GM18526 (cell line): ENCODE data around the gene ELF4.

ENCODE experiments used
- POLR2A ChIP-seq: IDR thresholded peaks from 3 replicates; pipeline ENCODE4 v1.6.1; 2011; ENCODE audit not compliant: insufficient read length; ENCODE audit errors: extremely low read depth

Gene ELF4

DNA sequence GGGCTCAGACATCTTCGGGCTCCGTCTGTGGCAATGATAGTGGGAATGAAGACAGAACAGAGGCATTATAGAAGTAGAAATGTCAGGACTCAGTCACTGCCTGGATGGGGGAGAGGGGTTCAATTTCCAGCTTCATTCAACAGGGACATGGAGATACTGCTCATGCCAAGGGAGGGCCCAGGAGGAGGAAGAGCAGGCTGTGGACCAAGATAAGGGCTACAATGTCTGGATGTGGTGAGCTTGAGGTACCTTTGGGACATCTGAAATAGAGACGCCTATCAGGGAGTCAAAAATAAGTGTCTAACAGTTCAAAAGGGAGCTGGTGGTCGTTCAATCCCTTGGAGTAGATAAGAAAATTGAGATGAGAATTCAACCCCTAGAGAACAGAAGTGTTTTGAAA lies 34.5 kb downstream of the ELF4 start:
- no peak for TF ChIP-seq POLR2A

DNA sequence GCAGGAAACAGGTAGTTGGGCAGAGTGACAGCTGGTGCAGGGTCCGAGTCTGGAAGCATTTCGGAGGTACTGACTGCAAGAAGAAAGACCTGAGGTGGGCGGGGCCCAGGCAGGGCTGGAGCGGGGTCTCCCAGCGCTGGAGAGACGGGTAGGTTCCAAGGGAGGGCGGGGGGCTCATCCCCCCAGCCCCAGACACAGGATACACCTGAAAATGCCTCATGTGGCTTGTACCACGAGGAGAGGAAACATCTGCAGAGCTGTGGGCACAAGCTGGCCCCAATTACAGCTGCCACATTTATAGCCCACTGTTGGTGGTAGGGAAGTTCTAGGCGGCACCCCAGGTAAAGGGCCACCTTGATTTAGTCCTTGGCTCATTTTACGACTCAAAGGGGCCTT lies 38.0 kb downstream of the ELF4 start:
- TF ChIP-seq POLR2A = no peak

DNA sequence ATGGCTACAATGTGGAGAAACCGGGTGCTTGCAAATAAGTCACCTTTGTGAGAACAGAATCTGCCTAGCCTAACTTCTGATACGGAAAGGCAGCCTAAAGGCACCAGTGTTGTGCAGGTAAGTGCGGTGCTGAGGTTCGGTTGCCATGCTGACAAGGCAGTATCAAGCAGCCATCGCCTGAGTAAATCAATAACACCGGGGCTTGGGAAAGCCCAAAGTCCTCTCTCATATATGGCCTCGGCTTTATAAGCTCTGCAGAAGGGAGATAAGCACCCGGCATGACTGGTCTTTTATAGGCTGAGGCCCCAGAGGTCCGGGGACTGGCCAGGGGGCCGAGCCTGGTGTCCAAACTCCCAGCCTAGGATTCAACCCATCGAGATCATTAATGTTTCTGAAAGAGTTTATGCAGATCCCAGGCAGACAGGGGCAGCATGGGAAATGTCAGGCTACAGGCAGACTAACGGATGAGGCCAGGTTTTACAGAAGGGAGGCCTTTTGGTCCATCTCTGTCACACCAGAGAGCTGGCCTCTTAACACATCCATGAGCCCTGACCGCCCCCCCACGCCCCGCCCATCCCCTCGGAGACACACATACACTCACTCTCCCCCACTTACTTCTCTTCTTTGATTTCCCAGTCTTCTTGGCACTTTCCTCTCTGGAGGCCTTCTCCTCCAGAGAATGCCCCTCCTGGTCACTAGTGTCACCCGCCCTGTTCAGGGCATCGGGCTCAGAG lies 38.5 kb downstream of the ELF4 start:
- TF ChIP-seq POLR2A = no peak

DNA sequence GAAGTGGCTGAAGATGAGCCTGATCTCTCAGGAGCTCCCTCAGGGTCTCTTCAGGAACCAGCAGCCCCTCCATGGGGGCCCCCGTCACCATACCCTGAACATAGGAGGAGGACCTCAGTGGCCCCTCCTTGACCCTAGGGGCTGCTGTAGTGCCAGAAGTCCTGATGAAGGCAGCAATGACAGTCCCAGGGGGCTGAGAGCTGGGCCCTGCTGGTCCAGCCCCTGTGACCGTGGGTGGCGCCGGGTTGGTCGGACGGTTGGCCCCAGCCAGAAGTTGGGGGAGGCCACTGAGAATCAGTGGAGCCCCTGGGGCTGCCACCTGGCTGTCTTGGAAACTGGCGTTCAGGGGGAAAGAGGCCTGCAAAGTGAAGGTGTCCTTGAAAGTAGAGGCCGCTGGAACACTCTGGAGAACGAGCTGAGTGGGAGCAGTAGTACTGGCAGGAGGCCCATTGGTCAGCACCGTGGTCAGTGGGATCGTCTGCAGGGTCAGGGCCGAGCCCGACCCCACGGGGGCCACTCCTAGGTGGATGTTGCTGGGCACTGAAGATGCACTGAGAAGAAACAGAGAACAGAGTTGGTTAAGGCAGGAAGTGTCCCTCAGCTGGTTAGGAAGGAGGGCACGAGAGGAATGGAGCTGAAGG lies 43.2 kb downstream of the ELF4 start:
- TF ChIP-seq POLR2A = no peak

DNA sequence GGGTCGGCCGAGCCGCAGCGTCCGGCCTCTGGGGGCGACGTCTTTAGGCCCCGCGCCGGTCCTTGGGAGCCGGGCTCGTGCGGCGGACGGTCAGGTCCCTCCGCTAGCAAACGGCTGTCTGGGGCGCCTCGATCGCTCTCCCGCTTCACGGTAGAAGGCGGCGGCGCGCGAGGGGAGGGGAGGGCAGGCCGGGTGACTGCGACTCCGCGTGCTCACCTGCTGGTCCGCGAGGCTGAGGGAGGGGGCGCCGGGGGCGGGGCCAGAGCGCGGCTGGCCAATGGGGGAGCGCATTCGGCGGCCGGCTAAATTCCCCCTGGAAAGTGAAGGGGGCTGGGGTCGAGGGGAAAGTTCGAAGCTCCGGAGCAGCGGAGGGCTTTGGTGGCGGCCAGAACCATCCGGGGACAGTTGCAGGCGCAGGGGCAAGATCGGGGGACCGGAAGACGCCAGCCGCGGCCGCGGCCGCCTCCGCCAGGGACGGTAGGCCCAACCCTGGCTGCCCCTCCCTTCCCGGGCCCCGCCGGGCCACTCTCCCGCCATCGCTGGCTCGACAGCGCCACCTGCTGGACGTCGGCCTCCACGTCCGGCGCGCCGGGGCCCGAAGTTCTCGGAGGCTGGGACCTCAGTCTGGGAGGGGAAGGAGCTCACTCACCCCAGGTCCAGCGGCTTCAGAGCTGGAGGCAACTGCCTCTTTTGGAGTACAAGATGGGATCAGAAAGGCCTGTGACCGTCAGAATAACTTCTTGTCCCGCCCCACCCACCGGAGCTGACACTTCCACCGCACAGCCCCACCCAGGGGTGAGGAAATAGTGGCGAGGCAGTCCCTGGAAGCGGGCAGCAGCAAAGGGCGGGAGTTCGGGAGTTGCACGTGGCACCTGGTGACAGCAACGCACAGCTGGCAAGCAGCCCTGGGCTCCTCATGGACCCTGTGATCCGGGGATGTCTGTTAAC lies 49.9 kb downstream of the ELF4 start:
- no peak for TF ChIP-seq POLR2A

DNA sequence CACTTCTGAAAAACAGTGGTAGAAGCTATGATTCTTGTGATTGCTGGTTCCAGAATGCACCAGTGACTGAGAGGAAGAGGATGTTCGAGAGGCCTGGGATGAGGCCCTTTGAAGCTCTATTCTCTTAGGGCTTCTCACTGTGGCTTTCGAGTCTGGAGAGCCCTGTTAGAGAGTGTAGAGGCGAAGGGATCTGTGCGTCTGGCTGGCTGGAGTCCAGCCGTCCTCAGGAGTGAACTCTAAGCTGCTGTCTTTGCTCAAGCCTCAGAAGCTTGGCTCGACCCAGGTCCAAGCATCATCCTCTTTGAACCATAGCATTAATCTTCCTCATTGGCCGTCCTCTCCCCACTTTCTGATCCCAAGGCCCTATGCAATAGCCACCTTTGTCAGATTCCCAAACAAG lies 51.6 kb downstream of the ELF4 start:
- TF ChIP-seq POLR2A = no peak

DNA sequence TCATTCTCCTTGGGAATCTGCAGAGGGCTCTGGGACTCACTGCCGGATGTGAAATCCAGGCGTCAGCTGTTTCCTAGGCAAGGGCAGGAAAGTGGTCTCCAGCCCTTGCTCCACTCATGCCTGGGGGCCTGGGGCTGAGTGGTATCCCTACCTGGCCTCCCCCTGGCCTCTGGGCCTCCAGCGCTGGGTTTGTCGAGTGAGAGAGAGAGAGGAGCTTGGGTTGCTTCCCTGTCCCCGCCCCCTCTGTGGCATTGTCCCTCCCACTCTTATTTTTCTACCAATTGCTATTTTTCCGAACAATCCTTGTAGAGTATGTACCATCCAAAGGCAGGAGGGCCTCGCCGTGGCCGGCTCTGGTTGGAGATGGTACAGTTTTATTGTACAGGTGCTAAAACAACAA lies 53.1 kb downstream of the ELF4 start:
- TF ChIP-seq POLR2A = no peak

DNA sequence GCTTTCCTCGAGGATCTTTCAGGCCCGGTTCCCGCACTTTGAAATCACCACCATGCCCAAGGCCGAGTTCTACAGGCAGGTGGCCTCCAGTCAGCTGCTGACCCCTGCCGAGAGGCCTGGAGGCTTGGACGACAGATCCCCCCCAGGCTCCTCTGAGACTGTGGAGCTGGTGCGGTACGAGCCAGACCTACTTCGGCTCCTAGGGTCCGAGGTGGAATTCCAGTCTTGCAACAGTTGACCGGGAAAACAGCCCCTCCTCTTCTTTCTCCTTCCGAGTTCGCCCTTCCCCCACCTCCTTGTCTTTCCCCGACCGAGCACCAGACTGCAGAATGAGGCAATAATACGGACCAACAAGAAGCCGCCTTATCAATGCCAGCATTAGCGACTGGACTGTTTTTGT lies 54.4 kb downstream of the ELF4 start:
- no peak for TF ChIP-seq POLR2A

DNA sequence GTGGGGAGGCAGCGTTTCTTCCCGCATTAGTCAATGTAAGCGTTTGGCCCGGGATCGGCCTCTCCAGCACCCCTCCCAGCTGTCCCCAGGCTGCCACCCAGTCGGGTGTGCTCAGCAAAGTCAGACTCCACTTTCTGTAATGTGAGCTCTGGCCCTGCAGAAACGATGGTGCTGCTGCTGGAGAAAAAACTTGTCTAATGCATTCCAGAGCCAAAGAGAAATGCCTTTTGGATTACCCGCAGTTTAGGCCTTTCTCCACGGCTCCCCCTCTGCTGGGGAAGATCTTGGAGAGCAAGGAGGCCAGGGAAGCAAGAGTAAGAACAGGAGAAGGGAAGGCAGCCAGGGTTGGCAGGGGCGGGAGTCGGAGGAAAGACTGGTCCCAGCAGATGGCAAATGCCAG lies 55.2 kb downstream of the ELF4 start:
- TF ChIP-seq POLR2A = no peak

DNA sequence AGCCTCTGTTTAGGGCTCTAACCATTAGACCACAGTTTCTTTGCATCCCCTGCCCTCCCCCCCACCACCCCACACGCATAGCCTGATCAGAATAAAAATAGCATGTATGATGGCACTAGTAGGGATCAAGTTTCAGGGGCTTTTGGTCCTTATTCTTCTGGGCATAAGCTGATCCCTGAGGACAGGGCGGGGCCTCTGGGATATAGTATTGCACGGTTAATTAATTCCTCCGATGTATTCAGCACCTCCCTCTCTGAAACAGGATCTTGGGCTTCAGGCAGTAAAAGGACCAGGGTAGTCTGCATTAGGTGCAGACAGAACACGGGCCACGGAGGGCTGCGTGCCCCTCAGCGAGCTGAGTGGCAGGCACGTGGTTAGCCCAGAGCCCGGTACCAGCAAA lies 57.1 kb downstream of the ELF4 start:
- no peak for TF ChIP-seq POLR2A

DNA sequence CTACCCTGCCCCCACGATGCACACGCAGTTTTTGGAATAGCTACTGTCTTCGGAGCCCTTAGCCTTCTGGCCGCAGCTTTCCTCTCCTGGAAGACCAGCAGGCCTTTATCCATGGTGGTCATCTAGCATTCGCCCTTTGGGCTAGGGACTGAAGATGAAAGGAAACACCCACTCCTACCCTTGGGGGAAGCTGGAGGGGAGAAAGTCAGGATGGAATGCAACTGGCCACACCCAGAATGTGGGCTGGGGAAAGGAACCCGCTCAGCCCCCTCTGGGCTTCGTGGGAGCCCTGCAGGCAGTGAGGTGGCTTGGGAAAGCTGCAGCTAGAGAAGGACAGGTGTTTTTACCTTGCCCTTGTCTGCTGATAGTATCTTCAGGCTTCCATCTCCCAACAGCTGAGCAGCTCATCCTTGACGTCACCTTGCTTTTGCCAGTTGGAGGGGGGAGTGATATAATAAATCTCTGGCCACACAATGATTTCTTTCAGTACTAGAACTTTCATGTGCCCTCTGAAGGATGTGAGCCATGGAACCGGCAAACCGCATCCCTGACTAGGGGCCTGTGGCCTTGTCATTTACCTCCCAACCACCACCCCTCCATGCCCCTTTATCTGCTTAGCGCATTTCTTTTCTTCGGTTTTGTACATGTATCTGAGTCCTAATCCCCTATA lies 59.0 kb downstream of the ELF4 start:
- no peak for TF ChIP-seq POLR2A

DNA sequence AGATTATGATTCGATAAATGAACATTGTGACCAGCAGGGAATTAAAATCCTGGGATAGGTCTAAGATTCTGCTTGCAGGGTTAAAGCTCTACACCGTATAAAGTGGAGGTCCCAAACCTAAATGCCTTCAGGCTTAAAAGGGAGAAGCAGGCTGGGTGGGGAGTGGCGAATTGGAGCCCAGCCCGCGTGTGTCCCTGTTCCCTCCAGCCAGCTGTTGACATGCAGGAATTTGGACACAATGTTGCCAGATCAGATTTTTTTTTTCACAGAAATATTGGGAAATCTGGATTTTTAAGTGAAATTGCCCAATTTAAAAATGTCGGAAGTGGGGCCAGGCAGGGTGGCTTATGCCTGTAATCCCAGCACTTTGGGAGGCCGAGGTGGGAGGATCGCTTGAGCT lies 60.5 kb downstream of the ELF4 start:
- TF ChIP-seq POLR2A = no peak

DNA sequence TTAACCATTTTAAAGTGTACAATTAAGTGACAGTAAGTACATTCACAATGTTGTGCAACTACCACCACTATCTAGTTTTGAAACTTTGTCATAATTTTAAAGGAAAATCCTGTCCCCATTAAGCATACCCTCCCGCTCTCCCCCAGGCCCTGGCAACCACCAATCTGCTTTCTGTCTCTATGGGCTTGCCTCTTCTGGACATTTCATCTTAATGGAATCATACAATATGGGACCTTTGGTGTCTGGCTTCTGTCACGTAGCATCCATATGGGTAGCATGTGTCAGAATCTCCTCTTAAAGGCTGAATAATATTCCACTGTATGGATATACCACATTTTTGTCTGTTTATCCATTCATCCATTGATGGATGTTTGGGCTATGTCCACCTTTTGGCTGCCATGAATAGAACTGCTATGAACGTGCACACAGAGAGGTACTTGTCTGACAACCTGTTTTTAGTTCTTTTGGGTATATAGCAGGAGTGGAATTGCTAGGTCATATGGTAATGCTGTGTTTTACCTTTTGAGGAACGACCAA lies 61.5 kb downstream of the ELF4 start:
- TF ChIP-seq POLR2A = no peak

DNA sequence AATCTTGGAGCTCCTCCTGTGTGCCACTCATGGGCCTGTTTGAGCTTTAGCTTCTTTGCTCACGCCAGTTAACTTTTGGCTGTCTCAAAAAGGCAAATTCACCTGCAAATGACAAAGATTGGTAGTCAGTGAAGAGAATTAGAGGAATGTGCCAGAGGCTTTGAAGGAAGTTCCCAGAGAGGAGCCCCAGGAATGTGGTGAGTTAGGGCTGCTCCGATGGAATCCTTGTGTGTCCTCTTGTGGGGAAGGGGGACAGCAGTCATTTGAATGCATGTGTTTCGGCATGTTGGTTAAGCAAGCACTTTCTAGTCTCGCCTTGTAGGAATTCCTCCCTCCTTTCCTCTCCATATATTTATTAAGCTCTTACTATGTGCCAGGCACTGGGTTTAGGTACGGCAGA lies 62.9 kb downstream of the ELF4 start:
- no peak for TF ChIP-seq POLR2A

DNA sequence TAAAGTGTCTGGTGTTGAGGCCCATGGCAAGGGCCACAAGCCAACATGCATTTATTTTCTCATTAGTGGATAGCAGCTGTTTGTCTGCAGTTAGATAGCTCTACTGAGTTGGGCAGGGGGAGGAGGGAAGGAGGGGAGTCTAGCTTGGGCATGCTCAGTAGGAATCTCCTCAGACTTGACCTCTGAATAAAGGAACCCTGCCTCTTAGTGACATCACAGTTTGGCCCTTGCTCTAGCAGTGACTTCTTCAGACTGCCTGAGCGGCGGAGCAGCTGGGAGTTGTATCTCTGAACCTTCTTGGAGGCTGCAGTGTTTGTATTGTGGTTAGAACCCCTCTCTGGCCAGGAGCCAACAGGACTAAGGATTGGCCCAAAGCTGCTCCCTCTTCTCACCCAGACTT lies 70.5 kb downstream of the ELF4 start:
- no peak for TF ChIP-seq POLR2A

DNA sequence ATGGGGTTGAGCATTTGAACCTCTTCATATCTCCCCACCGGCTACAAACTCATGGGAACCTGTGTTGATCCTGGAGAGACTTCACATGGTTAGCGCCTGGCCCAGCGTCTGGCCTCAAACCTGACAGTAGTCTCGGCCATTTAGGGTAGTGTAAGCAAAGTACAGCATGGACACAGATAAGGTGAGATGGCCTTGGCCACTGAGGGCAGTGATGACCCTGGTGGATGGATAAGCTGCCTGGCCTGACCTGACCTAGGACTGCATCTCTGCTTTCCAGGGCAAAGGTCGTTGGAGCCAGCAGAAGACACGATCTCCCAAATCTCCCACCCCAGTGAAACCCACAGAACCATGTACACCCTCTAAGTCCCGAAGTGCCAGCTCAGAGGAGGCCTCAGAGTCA lies 76.1 kb downstream of the ELF4 start:
- no peak for TF ChIP-seq POLR2A

DNA sequence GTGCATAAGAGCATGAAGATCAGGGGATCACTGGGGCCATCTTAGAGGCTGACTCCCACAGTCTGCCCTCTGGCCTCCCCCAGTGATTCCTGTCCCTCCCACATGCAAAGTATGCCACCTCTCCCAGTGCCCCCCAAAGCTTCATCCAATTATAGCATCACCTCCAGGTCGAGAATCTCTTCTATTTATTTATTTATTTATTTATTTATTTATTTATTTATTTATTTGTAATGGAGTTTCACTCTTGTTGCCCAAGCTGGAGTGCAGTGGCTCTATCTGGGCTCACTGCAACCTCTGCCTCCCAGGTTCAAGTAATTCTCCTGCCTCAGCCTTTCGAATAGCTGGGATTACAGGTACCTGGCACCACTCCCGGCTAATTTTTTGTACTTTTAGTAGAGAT lies 77.7 kb downstream of the ELF4 start:
- no peak for TF ChIP-seq POLR2A
